T-helper 9 cell (primary cell): ENCODE data around the gene VAV2.
A peak's percentile ranks its signal among the peaks of the same experiment; 100 is the strongest.

ENCODE experiments used
- DNase-seq: peaks from one replicate; pipeline ENCODE4 v3.0.0-alpha.2; 2020

Gene VAV2

DNA sequence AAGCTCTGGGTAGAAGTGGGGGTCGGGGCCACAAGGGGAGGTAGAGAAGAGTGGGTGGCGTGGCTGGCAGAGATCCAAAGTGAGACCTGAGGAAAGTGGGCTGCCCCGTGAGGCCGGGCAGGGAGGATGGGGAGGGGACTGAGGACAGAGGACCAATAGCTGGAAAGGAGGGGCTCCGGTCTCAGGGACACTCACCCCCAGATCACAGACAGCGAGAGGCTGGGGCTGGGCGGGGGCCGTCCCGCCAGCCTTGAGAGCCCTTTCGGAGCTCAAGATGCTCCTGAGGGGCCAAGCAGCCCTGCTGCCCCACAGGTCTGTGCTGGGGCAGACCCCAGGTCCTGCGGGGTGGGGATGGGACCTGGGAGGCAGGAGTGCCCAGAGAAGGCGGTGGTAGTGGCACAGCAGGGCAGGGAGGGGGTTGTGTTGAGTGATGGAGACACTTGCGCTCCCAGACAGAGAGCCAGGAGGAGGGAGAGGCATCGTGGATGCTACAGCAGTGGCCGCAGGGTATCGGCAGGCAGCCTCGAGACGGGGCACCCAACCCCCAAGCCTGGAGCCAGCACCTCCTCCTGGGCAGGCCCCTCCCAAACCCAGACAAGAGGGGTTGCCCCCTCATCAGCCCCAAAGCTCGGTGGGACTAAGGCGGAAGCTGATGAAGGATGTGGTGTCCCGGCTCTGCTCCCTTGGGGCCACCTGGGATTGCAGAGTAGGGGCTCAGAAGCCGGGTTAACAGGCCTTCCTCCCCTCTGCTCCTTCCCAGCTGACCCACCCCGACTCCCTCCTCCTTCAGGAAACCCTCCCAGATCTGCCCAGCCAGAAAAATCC is 257.3 kb downstream of the VAV2 start:
- no peak for DNase-seq

DNA sequence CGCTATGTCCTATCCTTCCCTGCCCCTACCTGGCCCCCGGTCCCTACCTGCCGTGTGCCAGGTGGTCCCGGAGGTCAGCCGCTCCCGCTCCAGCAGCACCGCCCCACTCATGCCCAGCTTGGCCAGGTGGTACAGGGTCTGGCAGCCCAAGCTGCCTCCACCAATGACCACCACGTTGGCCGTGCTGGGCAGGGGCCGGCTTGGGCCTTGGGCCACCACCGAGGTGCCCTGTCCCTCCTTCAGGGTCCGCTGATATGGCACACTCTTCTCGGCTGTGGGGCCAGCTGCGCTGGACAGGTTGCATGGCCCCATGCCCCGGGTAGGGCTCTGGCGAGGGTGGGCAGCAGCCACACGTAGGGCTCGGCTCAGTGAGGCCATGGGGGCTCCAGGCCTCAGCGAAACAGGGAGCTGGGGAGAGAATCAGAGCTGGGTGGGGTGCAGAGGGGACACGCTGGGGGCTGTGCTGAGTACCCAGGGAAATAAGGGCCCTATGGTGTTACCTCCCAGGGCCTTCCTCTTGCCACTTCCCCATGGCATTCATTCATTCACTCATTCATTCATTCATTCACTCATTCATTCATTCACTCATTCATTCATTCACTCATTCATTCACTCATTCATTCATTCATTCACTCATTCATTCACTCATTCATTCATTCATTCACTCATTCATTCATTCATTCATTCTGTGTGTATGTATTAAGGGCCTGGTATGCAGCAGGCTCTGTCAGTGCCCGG is 258.2 kb downstream of the VAV2 start:
- DNase-seq = no peak

DNA sequence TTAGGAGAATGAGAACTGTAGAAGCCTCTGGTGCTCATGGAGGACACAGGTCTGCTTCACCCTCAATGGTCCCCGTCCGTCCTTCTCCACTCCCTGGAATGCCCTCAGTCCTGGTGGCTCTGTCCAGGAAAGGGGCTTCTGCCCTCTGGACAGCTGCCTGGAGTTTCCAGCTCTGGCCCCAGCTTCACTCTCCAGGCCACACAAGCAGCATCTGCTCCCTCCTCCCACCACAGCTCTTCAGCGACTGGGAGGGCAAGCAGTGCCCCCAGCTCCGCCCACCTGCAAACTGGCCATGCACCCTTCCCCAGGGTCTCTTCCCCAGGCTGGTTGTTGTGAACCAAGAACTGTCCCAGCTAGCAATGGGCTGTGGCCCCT is 258.7 kb downstream of the VAV2 start:
- no peak for DNase-seq

DNA sequence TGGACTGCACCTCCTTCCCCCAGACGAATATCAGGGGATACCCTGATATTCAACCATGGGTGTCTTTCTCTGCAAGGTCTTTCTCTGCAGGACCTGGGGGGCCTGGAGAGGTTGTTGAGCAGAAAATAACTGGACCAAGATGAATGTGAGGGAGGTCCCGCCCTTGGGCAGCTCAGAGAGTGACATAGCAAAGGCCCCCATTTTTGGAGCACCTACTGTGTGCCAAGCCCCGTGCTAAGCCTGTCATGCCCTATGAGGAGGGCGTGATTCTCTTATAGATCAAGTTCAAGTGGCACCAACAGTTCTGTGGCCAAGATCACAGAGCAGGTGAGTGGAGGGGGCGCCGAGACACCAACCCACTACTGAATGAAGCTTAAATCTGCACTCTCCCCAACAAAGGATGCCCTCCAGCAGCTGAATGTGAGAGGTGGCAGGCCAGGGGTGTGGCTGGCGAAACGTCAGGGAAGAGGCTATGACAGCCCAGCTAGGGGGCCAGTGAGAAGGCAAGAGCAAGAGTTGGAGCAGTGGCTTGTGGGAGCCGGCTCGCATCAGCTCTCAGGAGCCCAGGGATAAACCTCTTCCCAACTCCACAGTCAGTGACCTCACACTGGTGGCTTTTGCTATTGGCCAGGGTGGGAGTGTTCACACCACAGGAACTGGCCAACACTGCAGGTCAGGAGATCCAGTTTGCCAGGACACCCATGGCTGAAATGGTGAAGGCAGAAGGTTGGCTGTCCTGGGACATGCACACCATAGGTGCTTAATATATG is 259.3 kb downstream of the VAV2 start:
- no peak for DNase-seq

DNA sequence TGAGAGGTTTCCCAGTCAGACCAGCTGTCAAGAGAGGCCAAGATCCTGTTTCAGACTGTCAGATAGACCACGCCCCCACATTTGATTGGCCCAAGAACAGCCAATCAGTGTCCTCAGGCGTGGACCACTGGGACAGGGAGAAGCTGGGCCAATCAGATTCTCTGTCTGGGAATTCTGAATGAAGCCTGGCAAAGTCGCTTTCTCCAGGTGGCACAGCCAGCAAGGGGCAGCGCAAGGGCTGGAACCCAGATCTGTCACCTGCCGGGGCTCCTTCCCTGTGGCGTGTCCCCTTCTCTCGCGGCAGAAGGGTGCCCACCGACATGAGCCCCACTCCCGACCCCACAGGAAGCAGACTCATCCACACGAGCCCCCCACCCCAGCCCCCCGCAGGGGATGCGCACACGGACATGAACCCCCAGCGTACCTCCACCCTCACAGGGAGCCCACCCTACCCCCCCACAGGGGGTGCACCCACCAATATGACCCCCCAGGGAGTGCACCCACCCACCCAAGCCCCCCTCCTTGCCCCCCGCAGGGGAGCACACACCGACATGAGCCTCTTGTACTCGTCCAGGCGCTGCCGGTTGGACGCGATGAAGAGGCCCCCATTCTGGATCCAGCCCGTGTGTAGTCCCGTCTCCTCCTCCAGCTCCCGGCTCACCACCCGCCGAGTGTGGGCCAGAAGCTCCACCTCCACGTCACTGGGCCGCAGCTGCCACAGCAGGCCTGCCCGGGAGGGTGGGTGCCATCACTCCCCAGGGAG is 260.1 kb downstream of the VAV2 start:
- no peak for DNase-seq

DNA sequence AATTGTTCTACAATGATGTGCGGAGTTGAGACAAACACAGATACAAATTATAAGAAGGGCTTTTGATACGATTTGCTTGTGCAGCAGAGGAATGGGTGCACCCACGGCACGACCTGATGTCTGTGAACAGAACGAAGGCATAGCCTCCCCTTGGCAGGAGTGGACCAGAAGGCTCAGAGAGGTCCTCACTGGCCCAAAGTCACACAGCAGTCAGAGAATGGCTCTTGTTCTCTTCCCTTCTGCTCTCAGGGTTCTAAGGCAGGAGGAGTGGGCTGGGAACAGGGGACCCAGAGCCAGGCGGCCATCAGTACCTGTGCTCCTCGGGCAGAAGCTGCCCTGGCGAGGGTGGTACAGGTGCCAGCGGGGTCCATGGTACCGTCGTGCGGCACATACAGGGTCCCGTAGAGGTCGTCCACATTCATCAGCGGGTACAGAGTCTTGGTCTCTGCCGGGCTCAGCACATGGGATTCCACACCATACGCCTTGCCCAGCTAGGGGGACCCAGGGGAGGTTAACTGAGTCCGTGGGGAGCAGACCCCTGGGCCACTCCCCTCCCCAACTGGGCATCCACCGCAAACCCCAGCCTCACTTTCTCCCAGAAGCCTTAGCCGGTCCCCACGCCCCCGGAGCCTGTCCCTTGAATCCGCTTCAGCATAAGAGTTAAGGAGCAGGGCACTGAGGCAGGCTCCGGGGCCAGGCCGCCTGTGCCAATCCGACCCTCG is 261.0 kb downstream of the VAV2 start:
- DNase-seq = no peak

DNA sequence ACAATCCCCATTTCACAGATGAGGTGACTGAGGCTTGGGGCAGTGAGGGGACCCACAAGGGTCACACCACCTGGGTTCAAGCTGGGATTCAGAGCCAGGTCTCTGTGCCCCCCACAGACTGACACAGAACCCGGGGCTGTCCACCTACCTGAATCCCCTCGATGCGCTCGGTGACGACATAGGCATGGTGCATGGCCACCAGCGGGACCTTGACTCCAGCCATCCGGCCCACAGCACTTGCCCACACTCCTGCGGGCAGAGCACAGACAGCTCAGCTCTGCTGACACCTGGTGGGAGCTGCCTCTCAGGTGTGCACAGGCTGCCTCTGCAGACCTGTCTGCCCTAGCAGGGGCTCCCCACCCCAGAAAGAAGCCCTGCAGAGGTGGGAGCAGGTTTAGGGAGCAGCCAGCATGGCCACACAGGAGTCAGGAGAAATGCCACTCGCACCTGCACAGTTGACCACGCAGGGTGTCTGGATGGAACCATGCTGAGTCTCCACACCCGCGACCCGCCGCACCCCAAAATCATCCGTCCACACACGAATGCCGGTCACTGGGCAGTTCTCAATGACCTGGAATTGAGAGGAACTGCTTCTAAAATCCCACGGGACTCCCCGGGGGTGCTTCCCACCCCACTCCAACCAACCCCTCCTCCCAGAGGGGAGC is 262.4 kb downstream of the VAV2 start:
- no peak for DNase-seq

DNA sequence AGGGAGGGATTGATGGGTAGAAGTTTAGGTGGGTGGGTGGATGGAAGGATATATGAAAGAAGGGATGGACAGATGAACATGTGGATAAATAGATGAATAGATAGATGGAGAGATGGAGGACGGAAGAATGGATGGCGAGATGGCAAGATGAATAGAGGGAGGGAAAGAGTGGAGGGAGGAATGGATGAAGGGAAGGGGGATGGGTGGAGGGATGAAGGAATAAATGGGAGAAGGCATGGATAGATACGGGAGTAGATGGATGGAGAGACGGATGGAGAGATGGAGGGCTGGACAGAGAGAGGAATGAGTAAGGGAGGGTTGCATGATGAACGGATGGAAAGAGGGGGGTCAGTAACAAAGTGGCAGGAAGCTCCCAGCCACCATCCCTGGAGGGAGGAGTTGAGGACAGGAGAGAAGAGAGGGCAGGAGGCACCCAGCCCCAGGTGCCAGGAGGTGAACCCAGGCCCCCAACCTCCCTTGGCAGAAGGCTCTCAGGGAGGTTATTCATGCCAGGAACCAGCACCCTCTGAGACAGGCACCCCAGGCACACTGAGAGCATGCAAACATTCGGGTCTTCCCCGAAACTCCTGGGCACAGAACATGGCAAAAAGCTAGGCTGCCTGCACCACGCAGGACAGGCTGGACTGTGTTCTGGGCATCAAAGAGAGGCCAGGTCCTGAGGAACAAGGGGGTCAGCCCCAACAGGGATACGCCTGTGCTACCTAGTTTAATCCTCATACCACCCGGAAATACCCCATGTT is 263.1 kb downstream of the VAV2 start:
- DNase-seq = no peak

DNA sequence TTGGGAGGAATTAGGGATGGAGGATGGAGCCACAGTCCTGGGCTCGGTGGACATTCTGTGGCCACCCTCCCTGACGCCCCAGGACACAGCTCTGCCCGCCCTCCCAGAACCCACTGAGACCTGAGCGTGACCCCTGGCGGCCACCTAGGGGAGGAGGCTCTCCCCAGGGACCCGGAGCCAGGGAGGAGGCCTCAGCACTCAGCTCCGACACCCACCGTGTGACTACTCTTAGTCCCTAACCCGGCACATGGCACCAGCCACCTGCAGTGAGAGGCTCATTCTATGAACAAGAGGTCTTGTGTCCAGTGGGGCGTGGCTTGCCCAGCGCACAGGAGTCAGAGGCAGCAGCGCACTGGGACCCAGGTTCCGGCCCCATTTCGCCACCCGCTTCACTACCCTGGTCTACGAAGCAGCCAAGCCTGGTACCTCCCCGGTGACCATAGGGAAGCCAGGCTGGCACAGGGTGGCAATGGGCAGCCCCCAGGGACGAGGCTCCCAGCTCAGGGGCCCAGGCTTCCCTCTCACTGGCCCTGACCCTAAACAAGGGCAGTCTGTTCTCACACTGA is 264.2 kb downstream of the VAV2 start:
- DNase-seq = no peak

DNA sequence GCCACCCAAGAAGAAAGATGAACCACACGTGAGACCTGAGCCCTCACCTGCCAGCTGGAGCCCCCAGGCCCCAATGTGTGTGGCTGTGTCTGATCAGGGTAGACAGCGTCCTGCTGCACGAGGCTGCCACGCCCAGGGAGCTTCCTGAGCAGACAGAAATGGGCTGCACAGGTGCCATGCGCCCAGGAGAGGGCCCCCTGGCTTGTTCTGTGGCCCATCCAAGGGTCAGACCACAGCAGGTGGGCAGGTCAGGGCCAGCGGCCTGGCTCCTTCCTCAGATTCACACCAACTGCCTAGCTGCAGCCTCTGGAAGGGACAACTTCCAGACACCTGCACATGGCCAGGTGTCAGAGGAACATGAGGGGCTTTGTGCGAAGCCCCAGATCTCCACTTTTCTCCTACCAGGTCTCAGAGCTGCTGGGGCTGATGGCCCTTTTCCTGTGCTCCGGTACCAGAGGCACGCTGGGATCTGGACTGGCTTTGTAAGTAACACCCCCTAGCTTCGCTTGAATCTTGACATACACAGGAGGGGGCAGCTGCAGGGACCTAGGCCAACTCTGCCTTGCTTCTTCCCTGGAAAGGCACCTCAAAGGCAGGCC is 264.7 kb downstream of the VAV2 start:
- no peak for DNase-seq

DNA sequence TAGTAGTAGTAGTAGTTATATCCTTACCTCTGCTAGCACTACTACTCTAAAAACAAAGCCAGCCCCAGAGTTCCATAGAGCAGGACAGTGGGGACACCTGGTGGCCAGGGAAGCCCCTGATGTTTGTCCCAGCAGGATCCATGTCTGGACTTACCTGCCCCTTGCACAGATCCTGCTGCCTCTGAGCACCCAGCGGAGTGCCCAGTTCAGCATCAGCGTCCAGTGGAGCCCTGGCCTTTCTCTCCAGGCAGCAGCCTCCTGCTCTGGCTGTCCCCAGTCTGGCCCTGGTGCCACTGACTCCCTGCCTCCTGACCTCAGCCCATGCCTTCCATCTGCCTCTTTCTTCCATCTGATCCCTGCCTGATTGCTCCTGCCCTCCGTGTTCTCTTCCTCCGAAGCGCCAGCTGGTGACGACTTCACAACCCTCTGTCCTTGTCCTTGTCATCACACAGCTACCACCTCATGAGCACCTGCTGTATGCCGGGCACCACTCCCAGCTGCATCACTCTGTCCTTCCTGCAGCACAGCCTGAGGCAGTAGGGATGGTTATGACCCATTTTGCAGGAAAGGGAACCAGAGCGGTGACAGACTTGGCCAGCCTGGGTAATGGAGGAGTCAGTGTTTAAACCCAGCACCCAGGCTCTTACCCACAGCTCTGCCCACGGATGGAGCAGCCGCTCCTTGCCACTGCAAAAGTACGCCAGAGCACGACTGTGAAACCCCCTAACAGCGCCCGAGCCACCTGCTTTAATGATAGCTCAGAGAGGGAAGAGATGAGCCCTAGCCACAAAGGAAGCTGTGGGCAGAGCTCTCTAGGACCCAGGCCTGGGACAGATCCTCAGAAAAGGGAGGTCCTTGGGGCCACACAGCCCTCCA is 265.5 kb downstream of the VAV2 start:
- peak; percentile 59 for DNase-seq

DNA sequence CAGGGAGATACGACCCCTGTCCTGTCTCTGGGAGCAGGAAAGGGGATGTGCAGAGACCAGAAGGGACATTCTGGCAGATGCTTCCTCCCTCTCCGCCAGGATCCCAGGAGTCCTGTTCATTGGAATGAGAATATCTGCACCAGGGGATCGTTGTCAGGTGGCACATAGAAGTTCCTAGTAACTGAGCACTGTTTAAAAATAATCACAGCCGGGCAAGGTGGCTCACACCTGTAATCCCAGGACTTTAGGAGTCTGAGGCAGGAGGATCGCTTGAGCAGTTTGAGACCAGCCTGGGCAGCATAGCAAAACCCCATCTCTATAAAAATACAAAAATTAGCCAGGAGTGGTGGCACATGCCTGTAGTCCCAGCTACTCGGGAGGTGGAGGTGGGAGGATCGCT is 266.2 kb downstream of the VAV2 start:
- DNase-seq = no peak

DNA sequence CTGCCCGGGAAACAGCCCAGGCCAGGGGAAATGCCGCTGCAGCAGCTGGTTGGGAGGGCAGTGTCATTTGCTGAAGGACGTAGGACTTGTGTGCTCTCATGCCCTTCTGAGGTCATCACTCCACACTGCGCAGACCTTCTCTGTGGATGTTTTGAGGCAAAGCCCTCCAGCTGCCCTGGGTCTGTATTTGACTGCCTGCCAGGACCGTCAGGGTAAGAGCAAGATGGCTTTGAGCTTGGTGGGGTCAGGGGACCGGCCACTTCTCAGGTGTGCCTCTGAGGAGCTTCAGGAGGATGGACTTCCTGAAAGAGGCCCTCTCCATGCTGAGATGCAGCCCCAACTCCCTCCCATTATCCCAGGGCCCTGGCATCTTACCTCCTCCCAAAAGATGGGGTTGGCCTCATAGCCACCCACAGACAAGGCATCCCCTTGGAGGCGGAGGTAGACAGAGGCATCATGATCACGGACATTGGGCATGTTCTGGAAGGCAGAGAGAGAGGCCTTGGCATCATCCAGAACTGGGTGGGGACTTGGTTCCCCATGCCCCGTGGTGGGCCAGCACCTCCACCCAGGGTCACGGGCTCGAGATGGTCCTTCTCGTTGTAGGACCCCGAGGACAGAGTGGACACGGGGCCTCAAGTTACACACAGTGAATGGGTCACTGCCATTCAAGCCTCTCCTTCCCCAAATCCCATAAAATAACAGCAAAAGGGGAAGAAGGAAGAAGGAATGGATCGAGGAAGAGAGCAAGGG is 273.4 kb downstream of the VAV2 start:
- no peak for DNase-seq

DNA sequence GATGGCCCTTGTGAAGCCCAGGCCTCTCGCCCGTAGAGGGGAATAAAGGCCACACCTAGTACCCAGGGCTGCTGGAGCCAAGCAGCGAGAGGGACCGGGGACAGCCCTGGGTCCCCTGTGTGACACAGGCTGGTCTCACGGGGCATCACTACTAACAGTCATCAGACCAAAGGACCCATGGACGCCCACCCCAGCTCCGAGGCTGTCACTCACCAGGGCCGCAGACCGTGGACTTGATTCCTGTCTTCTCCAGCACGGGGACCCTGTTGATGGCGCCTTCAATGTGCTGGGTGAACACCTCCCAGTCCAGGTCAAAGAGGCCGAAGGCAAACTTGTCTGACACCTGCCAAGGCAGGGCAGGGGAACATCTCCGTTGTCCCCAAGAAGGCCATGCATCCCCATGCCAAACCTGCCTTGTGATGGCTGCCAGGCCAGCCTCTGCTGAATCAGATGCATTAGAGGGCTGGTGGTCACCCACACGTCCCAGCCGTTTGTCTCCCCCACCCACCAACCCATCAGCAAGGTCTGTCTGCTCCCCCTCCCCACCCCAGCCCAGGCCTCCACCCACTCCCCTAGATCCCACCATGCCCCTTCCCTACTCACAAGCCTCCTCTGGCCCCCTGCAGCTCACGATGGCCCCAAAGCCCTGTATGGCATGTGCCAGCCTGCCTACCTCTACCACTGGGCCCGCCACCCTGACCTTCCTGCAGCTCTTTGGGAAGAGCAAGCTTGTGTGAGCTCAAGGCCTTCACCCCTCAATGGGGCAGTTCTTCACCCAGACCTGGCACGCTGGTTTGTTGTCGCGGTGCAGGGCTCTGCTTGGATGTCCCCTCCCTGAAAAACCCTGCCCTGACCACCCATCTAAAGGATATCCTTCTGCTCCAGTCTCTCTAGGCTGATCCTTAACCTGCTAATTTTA is 274.8 kb downstream of the VAV2 start:
- no peak for DNase-seq

DNA sequence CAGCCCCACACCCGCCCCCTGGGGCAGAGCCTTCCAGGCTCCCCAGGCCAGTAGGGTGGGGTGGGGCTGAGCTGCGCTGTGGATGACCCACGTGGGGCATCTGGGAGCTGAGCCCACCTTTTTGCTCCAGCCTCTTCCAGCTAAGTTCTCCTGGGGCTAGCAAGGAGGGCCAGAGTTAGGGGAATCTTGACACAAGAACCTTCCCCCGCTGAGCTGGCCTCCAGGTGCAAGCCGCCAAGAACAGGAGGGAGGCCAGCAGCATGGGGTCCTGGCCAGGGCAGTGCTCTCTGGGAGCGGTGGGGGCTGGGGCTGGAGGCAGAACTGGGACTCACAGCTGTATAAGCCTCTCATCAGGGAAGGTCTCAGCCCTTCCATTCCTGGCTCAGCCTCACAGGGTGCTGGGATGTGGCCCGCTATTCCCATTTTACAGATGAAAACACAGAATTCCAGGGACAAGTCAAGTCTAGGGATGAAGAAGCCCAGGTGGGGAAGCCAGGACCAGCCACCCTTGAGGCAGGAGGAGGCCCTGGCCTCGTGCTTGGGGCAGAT is 275.5 kb downstream of the VAV2 start:
- DNase-seq = no peak

DNA sequence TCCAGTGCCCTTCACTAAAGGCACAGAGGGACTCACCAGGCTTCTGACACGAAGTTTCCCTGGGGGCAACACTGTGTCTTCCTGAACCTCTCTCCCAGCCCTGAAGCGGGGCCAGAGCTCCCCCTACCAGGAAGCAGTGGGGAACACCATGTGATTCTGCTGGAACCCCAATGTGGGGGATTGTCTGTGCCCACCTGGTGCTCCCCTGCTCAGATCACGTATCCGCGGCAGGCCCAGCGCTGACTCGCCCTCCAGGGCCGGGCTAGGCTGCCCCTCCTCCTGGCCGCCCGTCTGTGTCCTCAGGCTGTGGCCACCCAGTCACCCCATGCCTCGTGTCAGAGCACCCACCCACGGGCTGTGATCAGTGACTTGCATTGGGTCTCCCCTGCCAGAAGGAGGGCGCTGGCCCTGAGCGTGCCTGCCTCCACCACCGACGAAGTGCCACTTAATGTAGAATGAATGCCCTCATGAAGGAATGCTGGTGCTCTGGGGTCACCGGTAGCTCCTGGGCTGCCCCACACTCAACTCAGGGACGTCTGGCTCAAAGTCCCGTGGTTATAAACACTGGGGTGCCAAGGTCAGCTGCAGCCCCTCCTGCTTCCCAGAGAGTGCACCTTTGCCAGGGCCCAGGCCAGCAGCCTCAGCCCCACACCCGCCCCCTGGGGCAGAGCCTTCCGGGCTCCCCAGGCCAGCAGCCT is 276.1 kb downstream of the VAV2 start:
- DNase-seq = no peak
